Mesenteric fat pad (tissue), 1 donor: Measurements from ENCODE around the gene FBXW11. TPM values are rescaled to one million over a fixed set of nuclear protein-coding genes. Genes with fewer than 3 reads are reported as not detected.

Experiments
- DNase-seq: peaks from one replicate; pipeline ENCODE4 v3.0.0-alpha.2; 2020; ENCODE audit warnings: low spot score
- total RNA-seq: library from RNA; stranded (reverse); fragmentation: NEBNext Ultra II Directional; extraction: Animal tissue kit (Norgen Biotek cat#: 25700); gene quantifications from one replicate; pipeline ENCODE4 v1.2.1, GENCODE V29; 2021
- donor health status: DM: yes; HTN: yes; CAD: no.

FBXW11 gene
- total RNA-seq, 1 donor from 2014 or later = 43.9 TPM

DNA sequence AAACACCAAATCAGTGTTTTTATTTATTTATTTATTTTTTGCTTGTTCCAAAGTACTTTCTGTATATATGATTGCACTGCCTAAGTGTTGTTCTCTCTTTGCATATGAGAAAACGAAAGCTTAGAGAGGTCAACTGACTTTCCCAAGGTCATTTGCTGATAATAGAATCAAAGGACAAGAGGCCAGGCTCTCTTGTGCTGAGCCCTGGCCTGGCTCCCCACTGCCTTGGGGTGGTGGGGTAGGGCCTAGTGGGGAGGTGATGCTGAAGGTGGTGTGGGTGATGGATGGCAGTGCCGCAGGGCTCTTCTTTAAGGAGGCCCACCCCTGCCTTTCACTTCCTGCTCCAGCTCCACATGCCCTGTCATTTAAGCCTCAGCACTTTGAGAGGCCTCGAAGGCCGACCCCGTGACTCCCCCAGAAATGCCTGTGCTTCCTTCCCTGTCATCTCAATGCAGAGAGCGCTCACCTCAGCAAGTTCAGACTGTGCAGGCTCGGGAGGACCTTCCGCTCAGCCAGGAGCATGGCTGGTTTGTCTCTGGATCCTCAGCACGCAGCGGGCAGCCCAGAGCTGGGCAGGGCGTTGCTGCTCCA, 161.3 kb downstream of the FBXW11 start:
- DNase-seq = no peak

DNA sequence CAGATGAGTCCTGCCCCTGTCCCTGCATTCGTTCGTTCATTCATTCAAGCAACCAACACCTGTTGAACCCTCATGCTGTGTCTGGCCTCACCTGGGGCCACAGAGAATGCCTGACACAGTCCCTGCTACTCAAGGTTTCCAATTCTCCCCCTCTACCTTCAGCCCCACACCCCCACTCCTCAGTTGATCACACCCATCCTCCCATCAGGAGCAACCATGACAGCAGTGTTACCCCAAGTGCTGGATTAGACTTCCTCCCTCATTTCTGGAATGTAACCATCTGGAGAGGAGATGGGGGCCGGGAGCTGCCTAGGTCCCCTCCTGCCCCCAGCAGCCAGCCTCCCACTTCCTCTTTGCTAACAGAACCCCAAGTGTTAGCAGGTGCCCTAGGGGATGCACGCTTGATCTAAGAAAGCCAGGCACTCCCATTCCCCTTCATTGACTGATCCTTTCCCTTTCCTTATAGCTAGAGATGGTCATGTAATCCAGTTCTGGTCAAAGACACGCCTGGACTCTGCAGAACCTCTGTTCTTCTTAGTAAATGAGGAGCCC, 163.6 kb downstream of the FBXW11 start:
- no peak for DNase-seq

DNA sequence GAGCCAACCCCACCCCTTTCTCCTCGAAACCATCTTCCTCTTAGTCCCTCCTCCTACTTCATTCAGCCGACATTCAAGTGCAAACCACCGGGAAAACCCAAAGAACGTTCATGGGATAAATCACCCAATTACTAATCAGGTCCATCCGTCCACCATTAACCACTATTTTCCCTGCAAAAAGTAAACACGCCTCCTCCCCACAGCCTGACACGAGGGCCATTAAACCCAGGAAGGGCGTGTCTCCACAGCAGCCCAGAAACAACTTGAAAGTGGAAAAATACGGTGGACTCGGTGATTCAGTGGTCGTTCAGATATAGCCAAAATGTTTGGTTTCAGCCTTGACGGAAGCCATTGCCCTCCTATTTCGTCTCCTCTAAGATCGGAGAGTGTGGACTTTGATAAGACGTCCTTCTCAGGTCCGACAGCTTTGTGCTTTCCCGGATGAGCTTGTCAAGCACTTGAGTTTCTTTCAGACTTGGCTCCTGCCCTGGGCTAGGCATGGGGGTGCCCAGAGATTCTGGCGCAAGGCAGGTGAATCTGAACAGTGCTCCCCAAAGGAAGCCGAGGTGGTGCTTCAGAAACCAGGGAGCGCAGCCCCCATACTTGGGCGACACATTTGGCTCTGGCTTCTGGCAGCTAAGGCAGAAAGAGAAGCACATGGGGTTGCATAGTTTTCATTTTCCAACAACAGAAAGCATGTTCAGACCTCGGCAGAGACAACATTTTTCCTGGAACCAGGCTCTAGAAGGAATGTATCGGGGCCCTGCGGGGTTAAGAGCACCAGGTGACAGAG, 164.3 kb downstream of the FBXW11 start:
- DNase-seq = no peak

DNA sequence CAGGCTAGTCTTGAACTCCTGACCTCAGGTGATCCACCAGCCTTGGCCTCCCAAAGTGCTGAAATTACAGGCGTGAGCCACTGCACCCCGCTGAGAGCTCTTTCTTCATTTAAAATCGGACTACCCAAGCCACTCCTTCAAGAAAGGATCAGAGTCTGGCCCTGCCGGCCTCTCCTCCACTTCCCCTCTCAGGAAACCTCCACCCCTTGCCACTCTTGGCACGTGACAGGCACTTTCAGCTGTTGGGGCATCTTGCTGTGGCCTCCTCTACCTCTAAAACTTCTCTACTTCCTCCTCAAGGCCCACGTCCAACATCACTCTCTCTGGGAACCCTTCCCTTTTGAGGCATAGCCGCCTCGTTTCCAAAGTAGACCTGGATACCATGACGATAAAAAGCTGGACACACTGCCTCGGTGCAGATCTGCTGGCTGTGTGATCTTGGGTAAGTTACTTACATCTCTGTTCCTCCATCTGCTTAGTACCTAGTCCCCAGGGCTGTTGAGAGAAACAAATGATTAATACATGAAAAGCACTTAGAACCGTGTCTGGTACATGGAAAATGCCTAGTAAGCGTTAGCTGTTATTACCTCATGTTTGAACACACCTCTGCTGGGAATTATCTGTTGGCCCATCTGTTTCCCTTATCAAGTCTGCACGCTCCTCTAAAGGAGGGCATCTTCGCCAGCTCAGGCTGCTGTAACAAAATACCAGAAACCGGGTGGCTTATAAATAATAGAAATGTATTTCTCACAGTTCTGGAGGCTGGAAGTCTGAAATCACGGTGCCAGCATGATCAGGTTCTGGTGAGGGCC, 165.5 kb downstream of the FBXW11 start:
- no peak for DNase-seq

DNA sequence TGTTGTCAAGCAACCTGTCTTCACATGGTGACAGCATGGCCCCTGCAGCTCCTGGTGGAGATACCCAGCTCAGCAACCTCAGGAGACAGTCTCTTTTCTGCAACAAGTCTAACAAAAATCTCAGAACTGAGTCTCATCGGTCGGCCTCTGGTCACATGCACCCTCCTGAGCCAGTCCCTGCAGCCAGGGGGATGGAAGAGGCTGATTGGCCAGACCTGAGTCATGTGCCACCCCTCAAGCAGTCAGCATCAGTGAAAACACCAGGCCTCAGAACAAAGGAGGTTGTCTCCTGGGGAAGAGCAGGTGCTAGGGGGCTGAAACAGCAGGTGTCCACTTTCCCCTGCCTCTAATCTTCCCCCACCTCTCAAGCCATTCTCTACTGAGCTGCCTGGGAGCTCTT, 166.4 kb downstream of the FBXW11 start:
- DNase-seq = no peak

DNA sequence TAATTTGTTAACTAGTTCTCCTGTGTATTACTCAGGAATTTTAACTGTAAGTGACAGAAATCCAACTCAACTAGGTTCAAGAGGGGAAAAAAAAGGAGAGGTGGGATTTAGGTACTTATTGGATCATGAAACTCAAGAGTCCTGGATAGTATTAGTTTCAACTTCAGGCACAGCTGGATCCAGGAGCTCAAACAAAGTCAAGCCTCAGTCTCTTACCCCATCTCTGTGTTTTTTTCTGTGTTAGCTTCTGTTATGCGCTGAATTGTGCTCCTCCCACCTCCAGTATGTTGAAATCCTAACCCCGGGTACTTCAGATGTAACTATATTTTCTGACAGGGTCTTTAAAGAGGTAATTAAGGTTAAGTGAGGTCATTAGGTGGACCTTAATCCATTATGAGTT, 167.3 kb downstream of the FBXW11 start:
- no peak for DNase-seq

DNA sequence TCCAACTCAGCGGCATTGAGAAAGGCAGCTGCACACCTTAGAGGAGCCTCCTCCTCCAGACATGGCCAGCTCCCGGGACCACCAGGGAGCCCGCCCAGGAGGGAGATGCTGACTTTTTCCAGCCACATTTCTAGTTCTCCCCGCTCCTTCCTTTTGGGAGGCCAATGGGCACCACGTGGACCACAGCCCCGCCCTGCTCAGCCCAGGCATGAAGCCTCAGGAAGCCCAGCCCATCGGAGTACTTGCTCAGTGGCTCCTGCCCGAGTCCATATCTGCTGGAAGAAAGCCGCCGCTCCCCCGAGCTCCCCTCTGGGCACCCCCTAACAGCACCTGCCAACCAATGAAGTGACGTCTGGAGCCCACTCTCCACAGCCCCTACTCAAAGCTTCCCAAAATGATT, 168.4 kb downstream of the FBXW11 start:
- no peak for DNase-seq

DNA sequence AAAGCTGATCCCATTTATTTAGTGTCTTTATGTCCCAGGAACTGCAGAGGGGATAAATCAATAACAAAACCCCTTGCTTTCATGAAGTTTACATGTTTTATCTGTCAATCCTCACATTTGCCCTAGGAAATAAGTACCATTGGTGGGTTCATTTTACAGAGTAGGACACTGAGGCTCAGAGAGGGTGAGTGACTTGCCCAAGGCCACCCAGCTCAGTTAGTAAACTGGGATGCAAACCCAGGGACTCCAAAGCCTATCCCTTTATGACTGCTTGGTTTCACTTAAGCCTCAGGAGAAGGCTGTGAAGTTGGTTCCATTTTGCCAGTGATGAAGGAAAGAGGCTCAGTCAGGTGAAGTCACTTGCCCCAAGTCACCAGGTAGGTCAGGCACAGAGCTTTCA, 168.9 kb downstream of the FBXW11 start:
- DNase-seq = no peak

DNA sequence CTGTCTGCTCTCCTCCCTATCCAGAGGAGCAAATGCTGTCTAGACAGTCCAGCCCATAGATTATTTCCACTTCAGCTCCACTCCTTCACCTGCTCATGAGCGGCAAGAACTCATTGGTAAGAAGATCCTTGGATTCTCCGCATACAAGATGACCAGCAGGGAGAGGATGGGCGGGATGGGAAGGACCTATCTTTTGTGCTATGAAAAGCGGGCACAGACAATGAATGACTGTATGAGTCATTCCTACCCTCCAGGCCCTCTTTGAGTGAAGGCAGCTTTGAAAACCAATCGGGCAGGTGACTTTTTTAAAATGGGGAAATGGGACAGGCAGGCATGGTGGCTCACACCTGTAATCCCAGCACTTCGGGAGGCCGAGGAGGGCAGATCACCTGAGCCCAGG, 171.4 kb downstream of the FBXW11 start:
- no peak for DNase-seq

DNA sequence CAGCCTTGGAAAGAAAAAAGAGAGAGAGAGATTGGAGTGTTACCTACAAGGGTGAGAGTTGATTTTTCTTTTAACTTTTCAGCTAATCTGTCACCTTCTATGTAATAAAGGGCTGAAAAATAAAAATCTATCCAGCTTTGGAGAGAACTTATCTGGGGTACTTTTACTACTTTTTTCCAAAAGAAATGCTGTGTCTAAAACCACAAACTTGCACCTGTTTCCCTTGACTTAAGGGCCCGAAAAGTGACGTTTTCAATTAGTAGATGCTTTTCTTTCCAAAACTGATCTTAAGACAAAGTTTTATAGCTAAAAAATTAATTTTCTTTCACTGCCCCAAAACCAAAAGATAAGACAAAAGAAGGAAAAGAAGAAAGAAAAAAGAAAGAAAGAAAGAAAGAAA, 172.0 kb downstream of the FBXW11 start:
- DNase-seq = no peak

DNA sequence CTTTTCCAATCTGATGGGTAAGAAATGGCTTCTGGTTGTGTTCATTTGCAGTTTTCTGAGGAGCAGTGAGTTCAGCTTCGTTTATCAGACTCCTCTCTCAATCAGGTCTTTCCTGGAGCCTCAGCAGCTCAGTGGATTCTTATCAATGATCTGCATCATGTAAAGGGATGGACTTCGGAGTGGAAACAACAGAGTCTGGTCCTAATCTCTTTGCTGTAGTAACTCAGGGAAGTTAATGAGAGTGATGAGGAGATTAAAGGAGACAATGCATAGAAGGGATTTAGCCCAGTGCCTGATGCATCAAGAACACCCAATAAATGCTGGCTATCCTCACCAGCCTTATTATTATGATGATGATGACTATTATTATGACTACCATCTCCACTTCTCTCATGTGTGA, 173.7 kb downstream of the FBXW11 start:
- DNase-seq = no peak

DNA sequence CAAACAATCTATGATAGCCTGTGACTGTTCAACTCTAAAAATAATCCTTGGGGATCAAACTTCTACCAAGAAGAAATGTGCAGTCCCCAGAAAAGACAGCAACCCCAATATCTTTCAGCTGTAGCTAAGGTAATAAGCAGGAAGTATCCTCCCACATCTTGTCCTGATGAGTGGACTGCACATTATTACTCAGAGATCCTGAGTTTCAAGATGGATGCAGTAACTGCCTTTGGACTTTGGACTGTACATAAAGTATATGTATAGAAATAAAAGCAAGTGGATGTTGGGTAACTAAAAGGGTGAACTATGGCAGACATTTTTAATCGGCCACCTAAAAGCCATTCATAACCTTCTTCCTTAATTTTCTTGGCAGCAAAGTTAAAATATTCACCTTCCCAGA, 175.8 kb downstream of the FBXW11 start:
- no peak for DNase-seq

DNA sequence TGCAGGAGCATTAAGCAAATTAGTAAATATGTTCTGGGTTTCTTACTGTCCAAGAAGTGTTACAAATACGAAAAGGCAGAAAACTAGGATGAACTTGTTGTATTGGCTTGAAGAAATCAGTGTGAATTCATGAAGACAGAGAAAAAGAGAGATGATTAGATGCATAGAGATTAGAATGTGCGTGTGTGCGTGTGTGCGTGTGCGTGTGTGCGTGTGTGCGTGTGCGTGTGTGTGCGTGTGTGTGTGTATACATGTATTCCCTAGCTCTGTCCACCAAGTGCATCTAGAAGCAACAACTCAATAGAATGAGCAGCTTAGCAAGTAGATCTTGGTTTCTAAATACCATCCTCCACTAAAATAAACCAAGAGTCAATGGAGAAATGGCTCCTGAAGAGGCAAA, 179.3 kb downstream of the FBXW11 start:
- DNase-seq = no peak

DNA sequence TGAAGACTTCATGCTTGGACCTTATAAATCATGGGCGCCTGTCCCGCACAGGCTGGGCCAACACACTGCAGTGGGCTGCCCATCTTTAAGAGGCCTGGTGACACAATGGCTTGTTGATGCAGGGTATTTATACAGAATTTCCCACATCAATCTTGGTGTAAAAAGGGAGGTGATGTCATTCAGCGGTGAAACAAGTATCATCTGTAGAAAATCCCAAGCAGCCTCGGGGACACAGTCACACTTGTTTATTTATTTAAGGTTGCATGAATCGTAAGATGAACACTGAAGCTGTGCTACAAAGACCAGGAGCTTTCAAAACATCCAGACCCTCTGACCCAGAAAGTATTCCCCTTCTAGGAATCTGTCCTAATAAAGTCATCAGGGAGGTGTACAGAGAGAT, 180.3 kb downstream of the FBXW11 start:
- no peak for DNase-seq

DNA sequence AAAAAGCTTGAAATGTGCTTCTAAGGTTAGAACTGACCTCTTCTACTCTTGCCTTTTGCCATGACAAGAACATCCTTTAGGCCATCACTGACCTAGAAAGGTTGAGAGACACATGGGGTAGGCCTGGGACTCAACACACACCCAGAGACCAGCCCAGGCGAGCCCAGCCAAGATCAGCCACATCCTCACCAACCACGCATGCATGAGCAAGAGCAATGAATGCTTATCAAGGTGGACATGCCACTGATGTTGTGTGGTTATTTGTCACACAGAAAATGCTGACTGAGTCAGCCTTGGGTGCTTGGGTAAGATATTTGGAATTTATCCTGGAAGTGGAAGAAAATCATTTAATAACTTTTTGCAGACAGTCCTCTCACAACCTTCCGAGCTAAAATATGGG, 181.4 kb downstream of the FBXW11 start:
- DNase-seq = no peak

DNA sequence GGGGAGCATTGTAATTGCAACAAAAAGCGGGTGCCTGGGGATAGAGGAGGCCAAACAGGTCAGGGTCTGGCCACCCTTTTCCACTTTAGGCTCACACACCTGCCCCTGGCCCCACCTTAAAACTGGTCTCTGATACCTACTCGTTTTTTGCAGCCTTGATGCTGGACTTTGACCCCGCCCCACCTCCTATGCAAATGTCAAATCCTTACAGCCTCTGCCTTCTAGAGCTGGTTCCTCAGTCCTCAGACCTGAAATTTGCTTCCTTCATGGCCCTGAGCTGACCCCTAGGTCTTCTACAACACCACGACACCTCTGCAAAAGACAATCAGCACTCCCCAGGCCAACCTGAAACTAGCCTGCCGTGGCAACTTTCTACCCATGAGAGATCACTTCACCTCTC, 183.2 kb downstream of the FBXW11 start:
- no peak for DNase-seq

DNA sequence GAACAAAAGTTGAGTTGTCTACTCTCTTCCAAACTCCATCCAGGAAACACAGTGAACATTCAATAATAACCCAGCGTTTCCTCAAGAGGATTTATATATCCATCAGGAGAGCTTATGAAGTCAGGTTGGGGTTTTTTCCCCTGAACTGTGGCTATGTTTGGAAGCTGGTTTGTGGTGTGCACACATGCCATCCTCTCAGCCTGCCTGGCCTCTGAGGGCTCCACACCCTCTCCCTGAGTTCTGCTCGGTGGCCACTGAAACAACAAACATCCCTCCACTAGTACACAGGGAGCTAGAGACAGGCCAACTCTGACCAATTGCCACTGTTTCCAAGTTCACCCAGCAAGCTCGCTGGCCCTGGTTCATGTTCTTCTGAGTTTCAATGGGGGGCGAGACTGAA, 185.2 kb downstream of the FBXW11 start:
- DNase-seq = no peak

DNA sequence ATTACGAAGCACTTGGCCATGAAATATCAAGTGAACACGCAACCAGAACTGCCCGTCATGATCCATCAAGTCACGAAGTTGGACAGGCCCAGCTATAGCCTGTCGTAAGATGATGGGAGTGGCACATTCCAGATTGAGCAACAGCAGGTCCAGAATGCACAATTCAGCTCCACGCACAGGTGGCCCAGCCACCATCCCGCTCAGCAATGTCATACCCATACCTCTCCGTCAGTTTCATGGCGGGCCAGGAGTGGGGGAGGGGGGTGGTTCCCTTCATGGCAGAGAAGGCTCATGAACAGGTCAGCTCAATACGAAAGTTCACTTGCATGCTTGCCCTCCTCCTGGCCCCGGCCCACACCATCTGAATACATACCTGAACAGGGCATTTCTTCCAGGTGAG, 185.9 kb downstream of the FBXW11 start:
- no peak for DNase-seq

DNA sequence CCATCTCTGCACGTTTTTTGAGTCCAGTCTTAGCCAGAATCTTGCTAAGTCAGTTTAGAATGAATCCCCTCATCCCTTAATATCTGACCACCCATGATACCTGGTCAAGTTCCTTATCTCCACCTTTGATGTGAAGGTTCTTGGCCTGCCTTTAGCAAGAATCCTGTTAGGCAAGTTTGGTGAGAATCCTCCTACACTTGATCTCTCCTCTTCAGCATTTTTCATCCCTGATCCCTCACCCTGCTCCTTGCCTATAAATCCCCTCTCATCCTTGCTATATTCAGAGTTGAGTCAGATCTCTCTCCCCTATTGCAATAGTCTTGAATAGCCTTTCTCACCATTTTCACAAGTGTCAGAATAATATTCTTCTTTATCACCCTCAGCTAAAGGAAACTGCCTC, 189.8 kb downstream of the FBXW11 start:
- no peak for DNase-seq

DNA sequence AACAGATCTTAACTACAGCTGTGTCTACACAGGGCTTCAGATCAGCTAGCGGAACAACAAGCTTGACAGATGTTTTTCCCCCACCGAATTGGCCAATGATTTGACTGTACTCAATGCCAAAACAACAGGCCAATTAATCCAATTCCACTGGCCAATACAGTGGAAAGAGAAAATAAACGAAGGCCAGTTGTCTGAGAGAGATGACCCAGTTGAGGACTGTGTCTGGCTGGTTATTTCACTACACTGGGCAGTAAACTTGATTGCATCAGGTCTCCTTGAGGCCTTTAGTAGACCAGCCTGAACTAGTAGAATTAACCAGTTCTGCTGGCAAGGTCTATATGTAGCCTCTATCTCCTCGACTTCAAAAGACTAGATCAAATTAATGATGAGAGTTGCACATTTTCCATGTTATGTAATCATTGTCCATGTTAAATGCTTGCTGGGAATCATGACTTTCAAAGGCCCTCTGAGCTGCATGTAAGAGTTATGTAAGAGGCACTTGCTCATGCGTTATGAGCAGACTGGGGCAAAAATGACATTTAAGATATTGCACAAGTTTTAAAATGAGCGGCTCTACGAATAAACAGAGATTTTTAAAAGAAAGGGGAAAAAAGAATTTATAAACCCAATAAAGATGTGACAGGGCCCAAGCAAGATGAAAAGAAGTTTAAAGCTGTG, 192.5 kb downstream of the FBXW11 start:
- no peak for DNase-seq

DNA sequence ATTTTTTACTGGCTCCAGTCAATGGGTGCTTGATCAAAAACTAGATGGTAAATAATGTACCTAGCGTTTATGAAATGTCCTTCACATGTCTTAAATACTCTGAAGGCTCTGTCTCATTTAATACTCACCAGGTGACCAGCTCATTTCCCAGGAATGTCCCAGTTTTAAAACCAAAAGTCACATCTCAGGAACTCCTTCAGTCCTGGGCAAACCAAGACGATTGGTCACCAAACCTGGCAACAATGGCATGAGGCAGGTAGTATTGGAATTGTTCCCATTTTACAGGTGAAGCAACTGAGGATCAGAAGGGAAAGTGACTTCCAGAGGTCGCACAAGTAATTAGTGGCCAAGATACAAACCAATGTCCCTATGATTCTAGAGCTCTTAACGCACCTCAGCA, 193.2 kb downstream of the FBXW11 start:
- no peak for DNase-seq
